Retinal pigment epithelial cell (primary cell): ENCODE data around the gene POPDC2.
A peak's percentile ranks its signal among the peaks of the same experiment; 100 is the strongest.

Source experiments
- DNase-seq: peaks from one replicate; pipeline ENCODE4 v3.0.0-alpha.2; 2010; ENCODE audit warnings: low read depth
- H3K4me3 ChIP-seq: 2 replicates; pipeline ENCODE4 v1.5.1; 2011; ENCODE audit warnings: mild to moderate bottlenecking, low read length, control low read depth, moderate library complexity
- TF ChIP-seq, protein P1 (sequence below): conservative IDR thresholded peaks from 2 replicates; pipeline ENCODE4 v1.5.1; 2011; ENCODE audit warnings: low read depth, low read length, control low read depth, inconsistent platforms

POPDC2 gene

DNA sequence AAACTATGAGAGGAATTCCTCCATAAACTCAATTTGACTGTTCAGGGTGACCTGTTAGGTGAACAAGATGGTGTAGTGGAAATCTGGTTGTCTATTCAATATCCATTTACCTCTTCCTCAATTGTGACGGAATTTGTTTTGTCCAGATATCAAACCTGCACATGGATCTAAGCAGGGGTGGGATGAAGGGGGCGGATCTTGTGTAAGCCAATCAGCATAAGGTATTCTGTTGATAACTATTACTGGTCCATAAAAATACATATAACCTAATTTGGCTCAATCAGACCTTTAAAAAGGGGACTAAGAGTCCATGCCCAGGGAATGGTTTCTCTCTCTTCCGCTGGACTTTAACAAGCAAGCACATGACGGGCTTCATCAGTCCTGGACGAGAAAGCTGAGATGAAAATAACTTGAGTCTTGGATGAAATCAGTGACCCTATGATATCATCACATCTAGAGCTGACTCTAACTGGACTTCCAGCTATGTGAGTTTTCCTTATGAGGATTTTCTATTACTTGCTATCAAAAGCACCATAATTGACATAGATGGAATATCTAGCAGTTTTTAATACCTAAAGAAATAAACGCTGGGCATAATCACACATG lies 5.7 kb upstream of the POPDC2 start:
- no peak overlapping the region for H3K4me3 ChIP-seq
- TF ChIP-seq, protein P1, sequence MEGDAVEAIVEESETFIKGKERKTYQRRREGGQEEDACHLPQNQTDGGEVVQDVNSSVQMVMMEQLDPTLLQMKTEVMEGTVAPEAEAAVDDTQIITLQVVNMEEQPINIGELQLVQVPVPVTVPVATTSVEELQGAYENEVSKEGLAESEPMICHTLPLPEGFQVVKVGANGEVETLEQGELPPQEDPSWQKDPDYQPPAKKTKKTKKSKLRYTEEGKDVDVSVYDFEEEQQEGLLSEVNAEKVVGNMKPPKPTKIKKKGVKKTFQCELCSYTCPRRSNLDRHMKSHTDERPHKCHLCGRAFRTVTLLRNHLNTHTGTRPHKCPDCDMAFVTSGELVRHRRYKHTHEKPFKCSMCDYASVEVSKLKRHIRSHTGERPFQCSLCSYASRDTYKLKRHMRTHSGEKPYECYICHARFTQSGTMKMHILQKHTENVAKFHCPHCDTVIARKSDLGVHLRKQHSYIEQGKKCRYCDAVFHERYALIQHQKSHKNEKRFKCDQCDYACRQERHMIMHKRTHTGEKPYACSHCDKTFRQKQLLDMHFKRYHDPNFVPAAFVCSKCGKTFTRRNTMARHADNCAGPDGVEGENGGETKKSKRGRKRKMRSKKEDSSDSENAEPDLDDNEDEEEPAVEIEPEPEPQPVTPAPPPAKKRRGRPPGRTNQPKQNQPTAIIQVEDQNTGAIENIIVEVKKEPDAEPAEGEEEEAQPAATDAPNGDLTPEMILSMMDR = no peak

DNA sequence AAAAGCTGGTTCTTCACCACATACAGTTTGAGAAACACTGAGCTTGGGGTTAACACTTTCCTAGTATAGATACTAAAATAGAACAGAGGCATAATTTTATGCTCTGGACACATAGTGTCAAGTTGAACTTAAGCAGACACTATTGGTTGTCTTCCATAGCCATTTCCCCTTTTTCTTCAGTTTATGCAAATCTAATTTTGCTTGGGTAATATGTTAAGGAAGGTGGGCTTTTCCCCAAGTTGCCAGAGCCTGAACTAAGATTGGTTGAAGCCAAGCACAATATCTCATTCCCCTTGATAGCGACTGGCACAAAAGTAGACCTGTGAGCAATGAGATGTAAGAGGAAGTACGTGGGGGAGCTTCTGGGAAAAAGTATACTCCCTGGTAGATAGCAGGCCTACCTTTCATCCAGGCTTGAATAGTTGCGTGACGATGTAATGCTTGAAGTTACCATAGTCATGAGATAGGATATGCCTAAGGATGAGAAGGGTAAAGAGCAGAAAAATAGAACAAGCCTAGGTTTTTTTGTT lies 4.5 kb upstream of the POPDC2 start:
- H3K4me3 ChIP-seq = no peak overlapping the region
- TF ChIP-seq, protein P1 = no peak
- no peak for DNase-seq

More for the DNA sequence above, 5.7 kb upstream of the POPDC2 start:
- no peak for DNase-seq

DNA sequence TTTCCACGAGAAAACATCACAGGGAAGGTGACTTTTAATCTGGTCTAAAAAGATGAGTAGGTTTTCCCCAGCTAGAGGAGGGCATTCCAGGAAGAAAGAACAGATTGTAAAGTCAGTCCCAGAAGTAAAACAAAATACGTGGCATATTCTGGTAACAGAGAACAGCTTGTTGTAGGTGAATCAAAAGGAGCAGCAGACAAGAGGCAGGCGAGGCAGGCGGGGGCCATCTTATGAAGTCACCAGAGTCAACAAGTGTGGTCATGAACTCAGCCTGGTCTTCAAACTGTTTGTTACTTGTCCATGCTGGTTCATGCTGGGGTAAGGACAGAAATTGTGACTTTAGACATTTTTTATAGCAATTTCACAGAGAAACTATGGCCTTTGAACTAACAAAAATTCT lies 4.0 kb upstream of the POPDC2 start:
- no peak overlapping the region for H3K4me3 ChIP-seq
- DNase-seq = no peak
- TF ChIP-seq, protein P1 = no peak

DNA sequence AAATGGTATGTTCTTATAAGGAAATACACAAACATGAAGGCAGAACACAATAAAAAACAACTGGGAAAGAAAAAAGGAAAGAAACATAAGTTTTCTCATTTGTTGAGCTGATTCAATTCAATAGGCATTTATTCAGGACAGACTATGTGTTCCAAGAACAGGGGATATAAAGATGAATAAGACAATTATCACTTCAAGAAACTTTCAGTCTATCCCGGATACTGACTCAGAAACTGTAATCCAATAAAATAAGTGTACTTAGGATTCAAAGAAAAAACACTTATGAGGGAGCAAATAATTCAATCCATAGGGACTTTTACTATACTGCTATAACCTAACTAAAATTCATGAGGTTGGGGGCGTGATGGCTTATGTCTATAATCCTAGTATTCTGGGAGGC lies 3.5 kb upstream of the POPDC2 start:
- TF ChIP-seq, protein P1 = no peak
- DNase-seq = no peak
- no peak overlapping the region for H3K4me3 ChIP-seq

DNA sequence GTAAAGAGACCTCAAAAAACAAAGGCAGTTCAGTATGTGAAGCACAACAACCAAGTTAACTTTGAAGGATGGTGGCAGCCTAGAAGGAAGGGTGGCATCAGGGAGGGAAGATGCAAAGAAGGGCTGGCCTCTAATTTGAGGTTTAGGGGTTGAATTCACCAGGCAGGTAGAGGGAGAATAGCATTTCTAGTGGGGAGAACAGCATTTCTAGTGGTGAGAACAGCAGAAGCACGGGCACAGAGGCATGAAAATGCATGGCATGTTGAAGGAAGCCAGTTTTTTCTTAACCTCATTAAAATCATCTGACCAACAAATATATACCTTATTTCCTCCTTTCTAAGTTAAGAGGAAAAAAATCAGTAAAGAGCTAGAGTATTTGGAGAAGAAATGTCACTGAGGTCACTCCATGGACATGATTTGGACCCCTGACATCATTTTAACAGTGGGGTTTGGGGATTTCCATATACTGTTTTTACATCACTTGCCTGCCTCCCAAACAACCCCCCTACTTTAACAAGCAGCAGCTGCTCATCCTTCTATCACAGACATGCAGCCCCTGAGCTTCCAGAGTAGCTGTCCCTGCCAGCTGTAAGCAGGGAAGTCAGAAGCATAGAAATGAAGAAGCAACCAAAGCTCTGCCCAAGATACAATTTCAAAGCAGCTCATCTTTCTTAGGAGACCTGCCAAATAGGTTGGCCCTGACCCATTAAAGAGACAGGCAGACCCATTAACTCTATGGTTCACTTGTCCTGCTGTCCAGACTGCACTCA lies 2.4 kb upstream of the POPDC2 start:
- no peak overlapping the region for H3K4me3 ChIP-seq
- DNase-seq = no peak
- TF ChIP-seq, protein P1 = peak; percentile 25

DNA sequence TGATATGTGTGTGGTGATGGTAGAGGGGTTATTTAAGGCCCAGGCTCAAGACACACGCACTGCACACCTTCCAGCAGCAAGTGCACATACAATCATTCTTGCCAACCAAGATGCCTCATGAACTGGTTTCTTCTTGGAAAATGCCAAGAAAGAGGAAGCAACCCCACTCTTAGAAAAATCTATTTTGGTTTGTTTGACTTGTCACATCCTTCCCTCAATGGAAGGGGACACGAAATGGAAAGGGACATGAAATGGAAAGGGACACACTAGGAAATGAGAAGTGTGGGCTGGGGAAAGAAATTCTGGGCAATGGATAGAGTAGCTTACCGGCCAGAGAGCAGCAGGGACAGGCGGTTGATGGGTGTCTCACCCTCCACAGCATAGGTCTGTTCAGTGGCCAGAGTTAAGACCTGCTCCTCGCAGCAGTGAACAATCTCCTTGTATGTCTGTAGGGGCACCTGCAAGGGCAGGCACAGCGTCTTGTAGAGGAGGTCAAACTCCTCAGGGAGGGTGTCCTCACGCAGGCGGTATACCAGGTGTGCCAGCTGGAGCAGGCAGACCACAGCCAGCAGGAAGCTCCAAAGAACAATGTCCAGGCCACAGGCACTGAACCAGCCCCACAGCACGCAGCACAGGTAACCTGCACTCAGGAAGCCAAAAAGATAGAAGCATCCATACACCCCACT lies 640 bp downstream of the POPDC2 start:
- TF ChIP-seq, protein P1 = no peak
- no peak for DNase-seq
- H3K4me3 ChIP-seq = no peak overlapping the region
